Small intestine (tissue), 7 donors: ENCODE data around the gene BRINP3. TPM values are rescaled to one million over a fixed set of nuclear protein-coding genes. Genes with fewer than 3 reads are reported as not detected.

ENCODE experiments used
- DNase-seq, 2 donors: peaks; one replicate each; pipeline versions ENCODE4 v3.0.0 to v3.0.0-alpha.2; 2013
- FAIRE-seq: peaks from 2 replicates; lab custom pipeline; 2012; peaks lifted over from hg19 to GRCh38; lab: Jason Lieb, UNC
- H3K27ac ChIP-seq, 3 donors: one replicate each; pipeline ENCODE4 v1.5.1; 2013; ENCODE audit warnings: low read length in 2 of 3, mild to moderate bottlenecking in 2 of 3, control low read depth in 1 of 3, inconsistent platforms in 1 of 3, low read depth in 1 of 3, moderate library complexity in 1 of 3
- H3K27me3 ChIP-seq, 3 donors: one replicate each; pipeline ENCODE4 v1.6.1; 2013; ENCODE audit warnings: low read length in 3 of 3, inconsistent platforms in 1 of 3; ENCODE audit not compliant: control insufficient read depth in 3 of 3, insufficient read depth in 3 of 3
- H3K36me3 ChIP-seq, 3 donors: one replicate each; pipeline ENCODE4 v1.6.1; 2013; ENCODE audit warnings: low read length in 3 of 3, inconsistent platforms in 1 of 3, low read depth in 1 of 3, mild to moderate bottlenecking in 1 of 3, moderate library complexity in 1 of 3; ENCODE audit not compliant: control insufficient read depth in 3 of 3, insufficient read depth in 2 of 3
- H3K4me1 ChIP-seq, 3 donors: one replicate each; pipeline ENCODE4 v1.6.1; 2013; ENCODE audit warnings: low read length in 2 of 3, inconsistent platforms in 1 of 3, low read depth in 1 of 3, mild to moderate bottlenecking in 1 of 3, moderate library complexity in 1 of 3; ENCODE audit not compliant: control insufficient read depth in 3 of 3, insufficient read depth in 2 of 3
- H3K4me3 ChIP-seq, 3 donors: one replicate each; pipeline ENCODE4 v1.5.1; 2013; ENCODE audit warnings: low read length in 3 of 3, control low read depth in 1 of 3, inconsistent platforms in 1 of 3, low read depth in 1 of 3, mild to moderate bottlenecking in 1 of 3, moderate library complexity in 1 of 3
- H3K9me3 ChIP-seq, 2 donors: one replicate each; pipeline ENCODE4 v1.6.1; 2013; ENCODE audit warnings: low read depth in 1 of 2, low read length in 1 of 2; ENCODE audit not compliant: control insufficient read depth in 2 of 2, insufficient read depth in 1 of 2
- WGBS, 3 donors: extraction: QIAGEN DNeasy Blood & Tissue Kit; methylation state at CpG; one replicate each; pipeline ENCODE4 v1.1.7; 2013; 5-methylcytosine and 5-hydroxymethylcytosine counted together
- polyA plus RNA-seq, 4 donors: library from polyadenylated mRNA; stranded (reverse) in 3 of 4; unstranded in 1 of 4; fragments of 200-250 nt in 3 of 4; fragments of 120-200 nt in 1 of 4; gene quantifications; one replicate each; pipeline versions ENCODE4 v1.2.1 to v1.2.3, GENCODE V29; 2013
- donor health status: healthy with polysubstance abuse.
- donor health status: control.
- donor health status: control.
- donor health status: Bipolar disorder and iron deficiency.
- donor health status: healthy.

Gene BRINP3
- polyA plus RNA-seq, 4 donors = 2.7 to 61.2 (median 7.8) TPM

- no peak overlapping the region for H3K4me3 ChIP-seq
- no peaks in the 10 kb centered on the region for H3K27me3 ChIP-seq
- no peaks in the 10 kb centered on the region for H3K4me1 ChIP-seq
- no peak overlapping the region for H3K27ac ChIP-seq
- DNase-seq (peak in 1 of 2 donors; percentile 37), FAIRE-seq (peak; percentile 55)
- WGBS, 3 donors = 79 to 95% (median 89%) methylated on average over 1 of the region's 1 CpG
- H3K9me3 ChIP-seq = no peaks in the 10 kb centered on the region
- H3K36me3 ChIP-seq = no peaks in the 10 kb centered on the region
Observed at GRCh38 chr1:190436615-190437014, 41.0 kb downstream of the BRINP3 start.

GRCh38 chr1:190429932-190430331, 47.7 kb downstream of the BRINP3 start:
- FAIRE-seq = no peak
- Histone ChIP-seq H3K9me3 (no peaks in the 10 kb centered on the region), H3K4me3 (no peak overlapping the region), H3K36me3 (no peaks in the 10 kb centered on the region), H3K27me3 (no peaks in the 10 kb centered on the region), H3K27ac (no peak overlapping the region), H3K4me1 (no peaks in the 10 kb centered on the region)
- DNase-seq = no peak
- 86 to 89% (median 88%) methylated on average over 2 of the region's 2 CpGs for WGBS, 3 donors

- Histone ChIP-seq H3K27me3 (no peaks in the 10 kb centered on the region), H3K9me3 (no peaks in the 10 kb centered on the region), H3K4me3 (no peak overlapping the region), H3K27ac (no peak overlapping the region), H3K4me1 (no peaks in the 10 kb centered on the region), H3K36me3 (no peaks in the 10 kb centered on the region)
- DNase-seq (no peak), FAIRE-seq (no peak)
Observed at GRCh38 chr1:190429141-190429540, 48.5 kb downstream of the BRINP3 start.

- no peaks in the 10 kb centered on the region for H3K9me3 ChIP-seq
- H3K36me3 ChIP-seq = no peaks in the 10 kb centered on the region
- no peaks in the 10 kb centered on the region for H3K4me1 ChIP-seq
- no peak overlapping the region for H3K27ac ChIP-seq
- DNase-seq = peak in 1 of 2 donors; percentile 11
- 67 to 83% (median 82%) methylated on average over 1 of the region's 1 CpG for WGBS, 3 donors
- H3K27me3 ChIP-seq = no peaks in the 10 kb centered on the region
- FAIRE-seq = no peak
- H3K4me3 ChIP-seq = no peak overlapping the region
Observed at GRCh38 chr1:190416239-190416638, 61.4 kb downstream of the BRINP3 start.

GRCh38 chr1:190413142-190413541, 64.5 kb downstream of the BRINP3 start:
- Histone ChIP-seq H3K4me1 (no peaks in the 10 kb centered on the region), H3K36me3 (no peaks in the 10 kb centered on the region), H3K4me3 (no peak overlapping the region), H3K9me3 (no peaks in the 10 kb centered on the region), H3K27me3 (no peaks in the 10 kb centered on the region), H3K27ac (no peak overlapping the region)
- FAIRE-seq (no peak), DNase-seq (no peak)
- 85 to 94% (median 87%) methylated on average over 3 of the region's 3 CpGs for WGBS, 3 donors

- FAIRE-seq (no peak), DNase-seq (no peak)
- WGBS, 3 donors = 82 to 87% (median 86%) methylated on average over 3 of the region's 3 CpGs
Observed at GRCh38 chr1:190403402-190403801, 74.3 kb downstream of the BRINP3 start.

GRCh38 chr1:190399233-190399632, 78.4 kb downstream of the BRINP3 start:
- no peak overlapping the region for H3K4me3 ChIP-seq
- no peak overlapping the region for H3K27ac ChIP-seq
- WGBS, 3 donors = 77 to 87% (median 80%) methylated on average over 3 of the region's 3 CpGs
- H3K9me3 ChIP-seq = no peaks in the 10 kb centered on the region
- no peaks in the 10 kb centered on the region for H3K27me3 ChIP-seq
- H3K36me3 ChIP-seq = peaks cover 0 to 7% (median 0%) of the 10 kb centered on the region in 3 donors
- DNase-seq (no peak), FAIRE-seq (no peak)
- no peaks in the 10 kb centered on the region for H3K4me1 ChIP-seq

More at GRCh38 chr1:190403402-190403801, 74.3 kb downstream of the BRINP3 start:
- H3K9me3 ChIP-seq = no peaks in the 10 kb centered on the region
- H3K27ac ChIP-seq = no peak overlapping the region
- H3K27me3 ChIP-seq = no peaks in the 10 kb centered on the region
- peaks cover 0 to 7% (median 0%) of the 10 kb centered on the region in 3 donors for H3K36me3 ChIP-seq
- H3K4me1 ChIP-seq = no peaks in the 10 kb centered on the region
- H3K4me3 ChIP-seq = no peak overlapping the region

- no peaks in the 10 kb centered on the region for H3K36me3 ChIP-seq
- no peaks in the 10 kb centered on the region for H3K4me1 ChIP-seq
- H3K27me3 ChIP-seq = no peaks in the 10 kb centered on the region
- no peaks in the 10 kb centered on the region for H3K9me3 ChIP-seq
- no peak overlapping the region for H3K27ac ChIP-seq
- WGBS, 3 donors = 78 to 92% (median 86%) methylated on average over 6 of the region's 6 CpGs
- H3K4me3 ChIP-seq = no peak overlapping the region
- FAIRE-seq (no peak), DNase-seq (no peak)
Observed at GRCh38 chr1:190391582-190391981, 86.1 kb downstream of the BRINP3 start.

GRCh38 chr1:190377991-190378390, 99.7 kb downstream of the BRINP3 start:
- FAIRE-seq (no peak), DNase-seq (no peak)
- H3K9me3 ChIP-seq = no peaks in the 10 kb centered on the region
- H3K27ac ChIP-seq = no peak overlapping the region
- no peaks in the 10 kb centered on the region for H3K27me3 ChIP-seq
- WGBS, 3 donors = 69 to 89% (median 77%) methylated on average over 2 of the region's 2 CpGs
- no peaks in the 10 kb centered on the region for H3K4me1 ChIP-seq
- H3K4me3 ChIP-seq = no peak overlapping the region
- H3K36me3 ChIP-seq = no peaks in the 10 kb centered on the region
